Activated naive CD8-positive, alpha-beta T cell treated with anti-CD3 and anti-CD28 coated beads, Interleukin-2, amount 10 ng/mL, durations not matched to agents 7 days and 5 days (primary cell): Measurements from ENCODE around the gene CCR8. TPM values are rescaled to one million over a fixed set of nuclear protein-coding genes. Genes with fewer than 3 reads are reported as not detected.
A peak's percentile ranks its signal among the peaks of the same experiment; 100 is the strongest.
"Not testable (repeated sequence)": the region's sequence is repeated elsewhere in the genome, so short reads cannot be mapped to it uniquely, and the experiment has no call there.

Experiments
- ATAC-seq: fragments of 150-1000 bp; cut with Tn5 transposase; one replicate; pipeline ENCODE4 v1.10.0; 2021; ENCODE audit warnings: low read depth, moderate library complexity
- POLR2A ChIA-PET: fragments of 350-600 bp; sonication (Branson Sonifier 250); formaldehyde crosslinking; loops from one replicate; lab custom pipeline; 2021; ENCODE audit warnings: antibody characterized with exemption; lab: Charles Lee
- DNase-seq: peaks from one replicate; pipeline ENCODE4 v3.0.0; 2021
- H3K27ac Mint-ChIP-seq: one replicate; pipeline ENCODE4 v1.8.0; 2022; ENCODE audit warnings: mild to moderate bottlenecking, mixed read lengths
- H3K27me3 Mint-ChIP-seq: one replicate; pipeline ENCODE4 v1.8.0; 2022; ENCODE audit warnings: mild to moderate bottlenecking, moderate library complexity, mixed read lengths
- H3K36me3 Mint-ChIP-seq: one replicate; pipeline ENCODE4 v1.8.0; 2021; ENCODE audit warnings: mild to moderate bottlenecking, mixed read lengths
- H3K4me1 Mint-ChIP-seq: one replicate; pipeline ENCODE4 v1.8.0; 2021; ENCODE audit warnings: mixed read lengths
- H3K4me3 Mint-ChIP-seq: one replicate; pipeline ENCODE4 v1.8.0; 2022; ENCODE audit warnings: mild to moderate bottlenecking, moderate library complexity, mixed read lengths
- H3K9me3 Mint-ChIP-seq: one replicate; pipeline ENCODE4 v1.8.0; 2021; ENCODE audit warnings: mixed read lengths
- total RNA-seq, 2 experiments: library from RNA; stranded (reverse); gene quantifications; one replicate each; pipeline ENCODE4 v1.2.3, GENCODE V29; 2021

Gene CCR8
- total RNA-seq, 2 experiments from 2014 or later, result 1.1 to 1.2 TPM

DNA sequence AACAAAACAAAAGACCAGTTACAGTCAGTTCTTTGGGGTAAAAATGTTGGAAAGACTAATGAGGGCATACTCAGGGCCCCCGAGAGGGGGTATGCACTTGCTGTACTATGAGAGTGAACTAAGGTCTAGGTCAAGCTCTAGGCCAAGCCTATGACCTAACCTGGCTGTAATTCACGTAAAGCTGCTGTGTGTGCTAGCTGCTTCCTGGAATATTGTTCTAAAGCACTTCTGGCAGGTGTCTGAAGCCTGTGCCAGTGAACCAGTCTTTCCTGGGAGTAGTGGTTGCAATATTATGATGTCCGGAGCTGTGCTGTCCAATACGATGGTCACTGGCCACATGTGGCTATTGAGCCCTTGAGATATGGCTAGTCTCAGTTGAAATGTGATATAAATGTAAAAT is 36.5 kb upstream of the CCR8 start:
- Mint-ChIP-seq H3K27ac (no peak overlapping the region), H3K9me3 (peaks cover 2% of the 10 kb centered on the region), H3K27me3 (no peaks in the 10 kb centered on the region), H3K4me1 (peaks cover 41% of the 10 kb centered on the region), H3K36me3 (peaks cover 1% of the 10 kb centered on the region), H3K4me3 (no peak overlapping the region)
- ATAC-seq (no peak), DNase-seq (no peak)
- POLR2A ChIA-PET, result interaction anchor here (1.0 to 1.2 kb wide), 2 partner anchors 83 to 114 kb away, joined by 3 read pairs; partner anchors contain the start of gene RPSA

DNA sequence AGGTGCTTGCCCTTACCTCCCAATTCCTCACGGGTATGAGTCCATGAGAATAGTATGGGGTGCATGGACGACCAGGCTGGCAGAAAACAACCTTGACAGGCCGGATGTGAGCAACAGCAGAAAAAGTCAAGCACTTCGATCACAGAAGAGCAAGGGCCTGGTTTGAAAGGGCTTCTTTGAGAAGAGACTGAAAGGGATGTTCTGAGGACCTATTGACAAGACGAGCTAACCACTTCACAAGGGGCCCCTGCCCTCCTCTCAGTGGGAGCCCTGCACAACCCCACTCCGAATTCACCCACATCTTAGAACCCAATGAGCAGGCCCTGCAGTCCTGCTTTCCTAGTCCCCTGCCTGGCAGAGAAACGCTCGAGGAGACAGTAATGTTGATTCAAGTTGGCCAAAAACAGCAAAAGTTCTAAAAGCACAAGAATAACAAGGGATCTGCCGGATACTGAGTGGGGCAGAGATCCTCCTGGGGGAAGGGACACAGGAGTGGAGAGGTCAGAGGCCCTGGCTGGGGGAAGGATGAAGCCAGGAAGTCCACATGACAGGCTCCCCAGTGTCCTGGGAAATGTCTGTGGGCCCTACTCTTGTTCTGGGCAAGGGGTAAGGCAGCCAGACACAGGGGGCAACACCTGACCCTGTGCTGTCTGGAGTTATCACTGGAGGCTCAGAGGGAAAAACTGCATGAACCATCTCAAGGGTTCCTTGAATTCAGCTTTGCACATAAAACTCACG is 34.9 kb upstream of the CCR8 start:
- Mint-ChIP-seq H3K27me3 (no peaks in the 10 kb centered on the region), H3K4me1 (peaks cover 27% of the 10 kb centered on the region), H3K27ac (peak overlapping the region; percentile 79), H3K4me3 (peak overlapping the region; percentile 15), H3K36me3 (peaks cover 6% of the 10 kb centered on the region), H3K9me3 (peaks cover 15% of the 10 kb centered on the region)
- POLR2A ChIA-PET, result interaction anchor here (0.6 kb wide), 1 partner anchor 122 kb away, joined by 3 read pairs; no protein-coding TSS in a partner anchor
- DNase-seq, result peak; percentile 46
- peak; percentile 48 for ATAC-seq

DNA sequence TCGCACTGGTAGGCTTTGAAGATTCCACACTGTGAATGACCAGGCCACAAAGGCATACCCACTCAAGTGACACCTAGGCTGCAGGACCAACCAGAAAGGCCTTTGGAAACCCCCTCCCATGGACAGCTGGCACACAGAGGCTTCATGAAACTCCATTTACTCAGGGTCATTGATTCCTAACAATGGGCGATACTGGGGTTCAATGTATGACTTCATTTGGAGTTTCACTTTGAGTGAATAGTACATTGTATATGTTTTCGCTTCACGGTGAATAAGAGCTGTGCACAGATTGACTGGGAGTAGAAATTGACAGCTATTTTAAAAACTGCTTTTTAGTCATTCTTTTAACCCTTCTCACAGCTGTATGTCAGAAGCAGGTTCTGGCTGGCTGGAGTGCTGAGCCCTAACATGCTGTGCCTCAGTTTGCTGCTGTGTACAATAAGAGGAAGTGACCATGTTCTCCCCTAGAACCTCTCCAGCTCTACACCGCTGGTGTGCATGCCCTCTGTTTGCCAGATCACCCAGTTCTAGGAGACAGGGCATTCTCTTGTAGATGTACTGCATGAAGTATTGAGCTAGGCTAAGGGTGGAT is 34.2 kb upstream of the CCR8 start:
- Mint-ChIP-seq H3K27ac (peak overlapping the region; percentile 79), H3K4me3 (no peak overlapping the region), H3K36me3 (peaks cover 8% of the 10 kb centered on the region), H3K9me3 (peaks cover 19% of the 10 kb centered on the region), H3K27me3 (no peaks in the 10 kb centered on the region), H3K4me1 (peaks cover 21% of the 10 kb centered on the region)
- POLR2A ChIA-PET, result no interaction called here
- DNase-seq (no peak), ATAC-seq (no peak)

DNA sequence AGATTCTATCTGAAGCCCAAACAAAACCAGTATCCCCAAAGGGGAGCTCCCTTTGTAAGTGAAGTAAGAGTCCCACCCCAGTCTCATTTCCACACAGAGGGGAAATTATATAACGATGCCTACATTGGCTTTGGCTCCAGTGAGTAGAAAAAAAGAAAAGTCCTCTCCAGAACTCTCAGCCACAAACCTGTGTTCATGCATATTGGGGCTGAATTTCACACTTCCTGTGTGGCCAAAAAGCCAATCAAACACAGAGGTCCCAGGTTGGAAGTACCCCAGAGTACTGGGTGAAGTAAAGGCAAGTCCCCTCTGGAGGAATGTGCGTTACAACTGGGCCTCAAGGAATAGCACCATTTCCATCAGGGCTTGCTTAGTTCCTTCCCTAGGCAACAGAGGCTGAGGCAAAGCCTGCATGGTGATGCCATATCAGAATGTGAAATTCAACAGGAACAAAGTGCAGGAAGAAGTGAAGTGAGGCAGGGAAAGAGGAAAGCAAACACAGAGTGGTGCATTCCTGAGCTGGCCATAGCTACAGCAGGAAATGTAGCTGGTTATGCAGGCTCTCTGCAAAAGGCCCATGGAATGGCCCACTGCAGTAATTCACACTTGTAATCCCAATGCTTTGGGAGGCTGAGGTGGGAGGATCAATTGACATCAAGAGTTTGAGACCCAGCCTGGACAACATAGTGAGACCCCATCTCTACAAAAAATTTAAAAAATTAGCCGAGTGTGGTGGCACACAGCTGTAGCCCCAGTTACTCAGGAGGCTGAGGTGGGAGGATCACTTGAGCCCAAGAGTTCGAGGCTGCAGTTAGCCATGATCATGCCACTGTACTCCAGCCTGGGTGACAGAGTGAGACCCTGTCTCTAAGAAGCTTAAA is 33.1 kb upstream of the CCR8 start:
- H3K27ac Mint-ChIP-seq, result no peak overlapping the region
- peaks cover 8% of the 10 kb centered on the region for H3K36me3 Mint-ChIP-seq
- POLR2A ChIA-PET, result no interaction called here
- peaks cover 25% of the 10 kb centered on the region for H3K9me3 Mint-ChIP-seq
- H3K4me1 Mint-ChIP-seq, result peaks cover 18% of the 10 kb centered on the region
- no peak for DNase-seq
- no peak for ATAC-seq
- H3K4me3 Mint-ChIP-seq, result no peak overlapping the region
- H3K27me3 Mint-ChIP-seq, result no peaks in the 10 kb centered on the region

DNA sequence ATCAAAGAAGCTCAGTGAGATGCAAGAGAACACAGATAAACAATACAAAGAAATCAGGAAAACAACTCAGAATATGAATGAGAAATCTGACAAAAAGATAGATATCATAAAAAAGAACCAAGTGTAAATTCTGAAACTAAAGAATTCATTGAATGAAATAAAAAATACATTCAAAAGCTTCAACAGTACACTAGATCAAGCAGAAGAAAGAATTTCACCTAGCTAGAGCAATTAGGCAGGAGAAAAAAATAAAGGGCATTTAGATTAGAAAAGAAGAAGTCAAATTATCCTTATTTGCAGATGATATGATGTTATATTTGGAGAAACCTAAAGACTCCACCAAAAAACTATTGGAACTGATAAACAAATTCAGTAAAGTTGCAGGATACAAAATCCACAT is 30.2 kb upstream of the CCR8 start:
- no peak for ATAC-seq
- Mint-ChIP-seq H3K9me3 (peaks cover 31% of the 10 kb centered on the region), H3K27me3 (peaks cover 3% of the 10 kb centered on the region), H3K4me1 (peaks cover 14% of the 10 kb centered on the region), H3K36me3 (peaks cover 11% of the 10 kb centered on the region), H3K27ac (no peak overlapping the region), H3K4me3 (no peak overlapping the region)
- DNase-seq, result no peak
- POLR2A ChIA-PET, result interaction anchor here (0.9 kb wide), 1 partner anchor 108 kb away, joined by 3 read pairs; no protein-coding TSS in a partner anchor

DNA sequence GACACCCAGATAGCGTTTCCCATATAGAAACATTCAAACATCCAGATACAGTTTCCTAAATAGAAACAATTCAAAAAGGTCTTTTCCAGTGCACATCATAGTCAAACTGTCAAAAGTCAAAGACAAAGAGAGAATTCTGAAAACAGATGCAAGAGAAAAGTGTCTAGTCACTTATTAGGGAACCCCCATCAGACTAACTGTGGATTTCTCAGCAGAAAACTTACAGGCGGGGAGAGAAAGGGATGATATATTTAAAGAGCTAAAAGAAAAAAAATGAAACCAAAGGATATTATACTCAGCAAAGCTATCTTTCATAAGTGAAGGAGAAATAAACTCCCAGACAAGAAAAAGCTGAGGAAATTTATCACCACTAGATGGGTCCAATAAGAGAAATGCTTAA is 27.3 kb upstream of the CCR8 start:
- H3K27ac Mint-ChIP-seq, result no peak overlapping the region
- peaks cover 10% of the 10 kb centered on the region for H3K27me3 Mint-ChIP-seq
- peaks cover 30% of the 10 kb centered on the region for H3K9me3 Mint-ChIP-seq
- POLR2A ChIA-PET, result no interaction called here
- H3K4me3 Mint-ChIP-seq, result no peak overlapping the region
- ATAC-seq (no peak), DNase-seq (no peak)
- H3K4me1 Mint-ChIP-seq, result no peaks in the 10 kb centered on the region
- H3K36me3 Mint-ChIP-seq, result peaks cover 9% of the 10 kb centered on the region

DNA sequence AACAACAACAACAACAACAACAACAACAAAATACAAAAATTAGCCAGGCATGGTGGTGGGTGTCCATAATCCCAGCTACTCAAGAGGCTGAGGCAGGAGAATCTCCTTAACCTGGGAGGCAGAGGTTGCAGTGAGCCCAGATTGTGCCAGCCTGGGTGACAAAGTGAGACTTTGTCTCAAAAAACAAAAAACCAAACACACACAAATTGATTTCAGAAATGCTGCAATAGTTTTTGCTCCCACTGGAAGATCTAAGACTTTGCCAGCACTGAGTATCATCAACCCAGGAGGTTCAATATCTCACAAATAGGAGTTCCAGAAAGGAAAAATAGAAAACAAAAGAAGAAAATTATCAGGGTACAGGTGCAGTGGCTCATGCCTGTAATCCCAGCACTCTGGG is 16.2 kb upstream of the CCR8 start:
- peaks cover 14% of the 10 kb centered on the region for H3K27me3 Mint-ChIP-seq
- H3K27ac Mint-ChIP-seq, result no peak overlapping the region
- H3K4me3 Mint-ChIP-seq, result no peak overlapping the region
- ATAC-seq (no peak), DNase-seq (no peak)
- H3K9me3 Mint-ChIP-seq, result peaks cover 9% of the 10 kb centered on the region
- peaks cover 2% of the 10 kb centered on the region for H3K4me1 Mint-ChIP-seq
- POLR2A ChIA-PET, result no interaction called here
- H3K36me3 Mint-ChIP-seq, result peaks cover 6% of the 10 kb centered on the region

DNA sequence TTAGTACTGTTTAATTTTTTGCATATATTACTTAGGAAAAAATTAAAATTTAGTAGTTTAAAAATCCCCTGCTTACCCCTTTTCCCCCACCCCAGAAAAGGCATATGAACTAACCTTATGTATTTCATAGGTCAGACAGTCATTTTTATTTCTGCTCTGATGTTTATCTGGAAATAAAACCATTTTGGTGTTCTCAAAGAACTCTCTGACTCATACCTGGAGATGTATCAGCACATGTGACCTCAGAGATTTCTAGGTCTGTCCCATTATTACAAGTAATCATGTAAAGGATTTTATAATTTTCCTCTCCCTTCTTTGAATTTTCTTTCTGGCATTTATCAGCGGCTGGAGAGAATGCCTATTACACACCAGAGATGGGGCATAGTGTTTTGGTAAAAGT is 14.1 kb upstream of the CCR8 start:
- no peak overlapping the region for H3K4me3 Mint-ChIP-seq
- no peak overlapping the region for H3K27ac Mint-ChIP-seq
- peaks cover 2% of the 10 kb centered on the region for H3K4me1 Mint-ChIP-seq
- no peak for DNase-seq
- POLR2A ChIA-PET, result interaction anchor here (0.6 kb wide), 1 partner anchor 12 kb away, joined by 4 read pairs; no protein-coding TSS in a partner anchor
- H3K36me3 Mint-ChIP-seq, result peaks cover 8% of the 10 kb centered on the region
- no peak for ATAC-seq
- H3K27me3 Mint-ChIP-seq, result peaks cover 14% of the 10 kb centered on the region
- peaks cover 9% of the 10 kb centered on the region for H3K9me3 Mint-ChIP-seq

DNA sequence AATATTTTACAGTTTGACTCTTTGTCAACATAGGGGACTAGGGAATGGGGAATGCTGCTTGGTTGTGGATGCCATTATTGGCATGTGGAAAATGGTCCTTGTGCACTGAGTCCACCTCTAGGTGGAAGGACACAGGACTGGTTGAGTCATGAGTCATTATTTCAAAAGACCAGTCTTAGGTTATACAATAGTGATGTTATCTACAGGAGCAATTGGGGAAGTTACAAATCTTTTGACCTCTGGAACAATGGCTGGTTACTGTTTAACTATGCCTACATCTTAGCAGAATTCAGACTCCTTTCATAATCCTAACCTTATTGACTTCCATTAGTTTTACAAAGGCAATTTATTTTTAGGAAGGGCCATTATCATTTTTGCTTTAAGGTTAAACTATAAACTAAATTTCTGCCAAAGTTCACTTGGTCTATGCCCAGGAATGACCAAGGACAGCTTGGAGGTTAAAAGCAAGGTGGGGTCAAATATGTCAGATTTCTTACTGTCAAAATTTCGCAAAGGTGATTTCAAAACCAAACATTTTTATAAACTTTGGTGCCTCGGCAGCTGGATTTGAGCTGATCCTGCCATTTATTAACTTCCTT is 11.8 kb upstream of the CCR8 start:
- H3K27ac Mint-ChIP-seq, result no peak overlapping the region
- POLR2A ChIA-PET, result no interaction called here
- peaks cover 17% of the 10 kb centered on the region for H3K27me3 Mint-ChIP-seq
- H3K36me3 Mint-ChIP-seq, result peaks cover 12% of the 10 kb centered on the region
- no peak for ATAC-seq
- H3K9me3 Mint-ChIP-seq, result peaks cover 7% of the 10 kb centered on the region
- DNase-seq, result no peak
- H3K4me1 Mint-ChIP-seq, result peaks cover 10% of the 10 kb centered on the region
- H3K4me3 Mint-ChIP-seq, result no peak overlapping the region

DNA sequence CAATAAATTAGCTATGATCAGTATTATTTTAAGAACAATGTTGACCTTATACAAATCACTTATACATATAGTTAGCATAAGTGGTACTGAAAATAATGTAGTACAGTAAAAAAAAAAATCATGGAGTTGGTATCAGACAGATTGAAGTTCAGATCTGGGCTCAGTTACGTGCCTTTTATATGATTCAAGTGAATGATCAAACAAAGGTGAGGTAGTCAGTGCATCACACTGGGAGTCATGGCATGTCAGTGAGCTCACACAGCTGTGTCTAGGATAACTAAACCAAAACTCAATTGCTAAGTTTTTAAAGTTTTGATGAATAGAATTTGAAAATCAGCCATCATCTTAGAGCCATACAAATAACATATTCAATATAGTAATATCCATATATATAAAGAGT is 11.2 kb upstream of the CCR8 start:
- Mint-ChIP-seq H3K4me1 (peaks cover 15% of the 10 kb centered on the region), H3K27me3 (peaks cover 17% of the 10 kb centered on the region), H3K4me3 (no peak overlapping the region), H3K36me3 (peaks cover 13% of the 10 kb centered on the region), H3K27ac (no peak overlapping the region), H3K9me3 (peaks cover 7% of the 10 kb centered on the region)
- POLR2A ChIA-PET, result no interaction called here
- no peak for ATAC-seq
- DNase-seq, result no peak

DNA sequence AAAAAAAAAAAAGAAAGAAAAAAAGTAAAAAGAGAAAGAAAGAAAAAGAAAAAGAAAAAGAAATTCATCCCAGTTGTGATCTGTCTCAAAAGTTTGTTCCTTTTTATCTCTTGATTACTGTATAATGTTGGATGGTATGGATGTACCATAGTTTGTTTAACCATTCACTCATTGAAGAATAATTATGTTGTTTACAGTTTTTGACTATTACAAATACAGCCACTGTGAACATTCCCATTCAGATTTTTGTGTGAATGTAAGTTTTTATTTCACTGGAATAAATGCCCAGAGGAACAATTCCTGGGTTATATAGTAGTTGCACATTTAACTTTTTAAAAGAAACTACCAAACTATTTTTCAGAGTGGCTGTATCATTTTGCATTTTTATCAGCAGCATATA is 10.3 kb upstream of the CCR8 start:
- POLR2A ChIA-PET, result no interaction called here

DNA sequence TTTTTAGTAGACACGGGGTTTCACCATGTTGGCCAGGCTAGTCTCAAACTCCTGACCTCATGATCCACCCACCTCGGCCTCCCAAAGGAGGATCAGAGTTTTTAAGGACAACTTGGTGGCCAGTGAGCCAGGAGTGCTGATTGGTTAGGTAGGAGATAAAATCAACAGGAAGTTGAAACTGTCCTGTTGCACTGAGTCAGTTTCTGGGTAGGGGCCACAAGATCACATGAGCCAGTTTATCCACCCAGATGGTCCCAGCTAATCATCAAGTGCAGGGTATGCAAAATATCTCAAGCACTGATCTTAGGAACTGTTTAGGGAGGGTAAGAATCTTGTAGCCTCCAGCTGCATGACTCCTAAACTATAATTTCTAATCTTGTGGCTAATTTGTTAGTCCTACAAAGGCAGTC is 7.9 kb upstream of the CCR8 start:
- H3K36me3 Mint-ChIP-seq, H3K4me3 Mint-ChIP-seq, DNase-seq, ATAC-seq, H3K27ac Mint-ChIP-seq, H3K9me3 Mint-ChIP-seq: not testable (repeated sequence)
- POLR2A ChIA-PET, result interaction anchor here (0.9 kb wide), 1 partner anchor 10 kb away, joined by 3 read pairs; no protein-coding TSS in a partner anchor
- Mint-ChIP-seq H3K27me3 (peaks cover 15% of the 10 kb centered on the region), H3K4me1 (peaks cover 19% of the 10 kb centered on the region)

More for the DNA sequence above, 10.3 kb upstream of the CCR8 start:
- peaks cover 4% of the 10 kb centered on the region for H3K9me3 Mint-ChIP-seq
- H3K27ac Mint-ChIP-seq, result no peak overlapping the region
- peaks cover 18% of the 10 kb centered on the region for H3K4me1 Mint-ChIP-seq
- peaks cover 15% of the 10 kb centered on the region for H3K27me3 Mint-ChIP-seq
- no peak overlapping the region for H3K4me3 Mint-ChIP-seq
- DNase-seq (no peak), ATAC-seq (no peak)
- peaks cover 10% of the 10 kb centered on the region for H3K36me3 Mint-ChIP-seq

DNA sequence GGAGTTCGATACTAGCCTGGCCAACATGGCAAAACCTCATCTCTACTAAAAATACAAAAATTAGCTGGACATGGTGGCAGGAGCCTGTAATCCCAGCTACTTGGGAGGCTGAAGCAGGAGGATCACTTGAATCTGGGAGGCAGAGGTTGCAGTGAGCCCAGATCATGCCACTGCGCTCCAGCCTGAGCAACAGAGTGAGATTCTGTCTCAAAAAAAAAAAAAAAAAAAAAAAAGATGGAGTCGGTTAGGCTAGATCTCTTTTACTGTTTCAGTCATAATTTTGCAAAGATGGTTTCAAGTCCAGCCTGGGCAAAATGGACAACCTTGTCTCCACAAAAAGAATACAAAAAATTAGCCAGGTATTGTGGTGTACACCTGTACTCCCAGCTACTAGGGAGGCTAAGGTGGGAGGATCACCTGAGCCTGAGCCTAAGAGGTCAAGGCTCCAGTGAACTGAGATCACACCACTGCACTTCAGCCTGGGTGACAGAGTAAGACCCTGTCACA is 7.2 kb upstream of the CCR8 start:
- POLR2A ChIA-PET, H3K9me3 Mint-ChIP-seq, ATAC-seq, H3K27ac Mint-ChIP-seq, H3K4me3 Mint-ChIP-seq, H3K36me3 Mint-ChIP-seq, DNase-seq: not testable (repeated sequence)
- Mint-ChIP-seq H3K27me3 (peaks cover 15% of the 10 kb centered on the region), H3K4me1 (peaks cover 26% of the 10 kb centered on the region)
